GM13976 (cell line): ENCODE data around the gene THOC6.

ENCODE experiments used
- DNase-seq: peaks from one replicate; pipeline ENCODE4 v3.0.0; 2012; ENCODE audit warnings: low spot score
- in situ Hi-C: fragments of 300-500 bp; cut with MboI; formaldehyde crosslinking; loops from one replicate; pipeline ENCODE4 v1.12.0; 2022; ENCODE audit warnings: low sequenced_read_pairs, mixed read lengths, inconsistent platforms; ENCODE audit not compliant: unreplicated experiment
- TF ChIP-seq, protein P1 (sequence below): IDR thresholded peaks from 2 replicates; pipeline ENCODE4 v1.5.1; 2012; ENCODE audit warnings: borderline replicate concordance, mild to moderate bottlenecking; ENCODE audit not compliant: insufficient read depth; ENCODE audit errors: extremely low read depth, missing control alignments, control extremely low read depth

The THOC6 gene

DNA sequence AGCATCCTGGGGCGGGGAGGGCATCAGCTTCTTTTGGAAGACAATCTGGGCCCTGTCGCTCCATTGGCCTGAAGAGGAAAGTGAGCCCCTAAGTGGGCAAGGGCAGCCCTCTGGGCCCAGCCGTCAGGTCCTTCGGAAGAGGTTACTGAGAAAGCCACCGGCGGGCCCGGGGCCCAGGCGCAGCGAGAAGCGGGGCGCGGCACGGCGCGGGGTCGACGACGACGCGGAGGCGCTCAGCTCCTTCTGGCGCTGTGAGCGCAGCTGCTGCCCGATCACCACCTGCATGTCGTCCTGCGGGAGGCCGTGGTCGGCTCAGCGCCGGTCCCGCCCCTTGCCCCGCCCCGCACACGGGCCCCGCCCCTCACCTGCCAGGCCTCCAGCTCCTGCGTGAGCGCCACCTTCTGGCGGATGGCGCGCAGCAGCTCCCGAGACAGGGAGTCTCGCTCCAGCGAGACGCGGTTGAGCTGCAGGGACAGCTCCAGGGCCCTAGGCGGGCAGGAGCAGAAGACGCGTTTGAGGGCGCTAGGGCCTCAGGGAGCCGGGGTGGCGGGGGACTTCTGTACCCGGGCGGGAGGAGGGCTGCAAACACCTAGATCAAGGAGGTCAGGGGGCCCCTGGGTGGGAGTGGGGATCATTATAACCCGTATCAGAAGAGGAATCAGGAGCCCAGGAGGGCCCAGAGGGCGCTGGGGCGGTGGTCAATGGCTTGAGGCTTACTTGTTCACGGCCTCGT is 4.3 kb downstream of the THOC6 start:
- in situ Hi-C loops: no loop called here
- TF ChIP-seq, protein P1, sequence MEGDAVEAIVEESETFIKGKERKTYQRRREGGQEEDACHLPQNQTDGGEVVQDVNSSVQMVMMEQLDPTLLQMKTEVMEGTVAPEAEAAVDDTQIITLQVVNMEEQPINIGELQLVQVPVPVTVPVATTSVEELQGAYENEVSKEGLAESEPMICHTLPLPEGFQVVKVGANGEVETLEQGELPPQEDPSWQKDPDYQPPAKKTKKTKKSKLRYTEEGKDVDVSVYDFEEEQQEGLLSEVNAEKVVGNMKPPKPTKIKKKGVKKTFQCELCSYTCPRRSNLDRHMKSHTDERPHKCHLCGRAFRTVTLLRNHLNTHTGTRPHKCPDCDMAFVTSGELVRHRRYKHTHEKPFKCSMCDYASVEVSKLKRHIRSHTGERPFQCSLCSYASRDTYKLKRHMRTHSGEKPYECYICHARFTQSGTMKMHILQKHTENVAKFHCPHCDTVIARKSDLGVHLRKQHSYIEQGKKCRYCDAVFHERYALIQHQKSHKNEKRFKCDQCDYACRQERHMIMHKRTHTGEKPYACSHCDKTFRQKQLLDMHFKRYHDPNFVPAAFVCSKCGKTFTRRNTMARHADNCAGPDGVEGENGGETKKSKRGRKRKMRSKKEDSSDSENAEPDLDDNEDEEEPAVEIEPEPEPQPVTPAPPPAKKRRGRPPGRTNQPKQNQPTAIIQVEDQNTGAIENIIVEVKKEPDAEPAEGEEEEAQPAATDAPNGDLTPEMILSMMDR: peak; percentile 94
- peak; percentile 96 for DNase-seq

DNA sequence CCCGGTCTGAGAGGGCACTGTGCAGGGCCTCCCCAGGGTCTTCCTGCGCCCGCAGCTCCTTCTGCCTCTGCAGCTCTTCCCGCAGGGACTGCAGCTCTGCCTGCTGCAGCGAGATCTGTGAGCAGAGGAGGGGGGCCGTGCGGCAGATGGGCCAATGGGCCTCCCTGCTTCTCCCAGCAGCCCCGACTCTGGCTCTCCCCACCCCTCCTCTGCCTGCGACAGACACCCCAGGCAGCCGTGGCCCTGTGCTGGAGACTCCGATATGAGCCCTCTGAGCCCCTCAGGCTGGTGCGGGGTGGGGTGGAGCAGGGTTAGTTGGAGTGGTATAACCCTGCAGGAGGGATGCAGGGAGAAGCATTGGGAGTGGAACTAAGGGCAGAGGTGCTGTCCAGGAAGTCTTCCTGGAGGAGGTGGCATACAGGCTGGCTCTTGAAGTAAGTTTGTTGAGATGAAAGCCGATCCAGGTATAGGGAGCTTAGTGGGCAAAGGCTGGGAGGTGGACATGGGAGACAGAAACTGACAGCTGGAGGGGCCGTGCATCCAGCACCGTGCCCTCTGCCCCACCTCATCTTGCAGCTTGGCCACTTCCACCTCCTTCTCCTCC is 5.0 kb downstream of the THOC6 start:
- TF ChIP-seq, protein P1: no peak
- no peak for DNase-seq
- in situ Hi-C loops: no loop called here

DNA sequence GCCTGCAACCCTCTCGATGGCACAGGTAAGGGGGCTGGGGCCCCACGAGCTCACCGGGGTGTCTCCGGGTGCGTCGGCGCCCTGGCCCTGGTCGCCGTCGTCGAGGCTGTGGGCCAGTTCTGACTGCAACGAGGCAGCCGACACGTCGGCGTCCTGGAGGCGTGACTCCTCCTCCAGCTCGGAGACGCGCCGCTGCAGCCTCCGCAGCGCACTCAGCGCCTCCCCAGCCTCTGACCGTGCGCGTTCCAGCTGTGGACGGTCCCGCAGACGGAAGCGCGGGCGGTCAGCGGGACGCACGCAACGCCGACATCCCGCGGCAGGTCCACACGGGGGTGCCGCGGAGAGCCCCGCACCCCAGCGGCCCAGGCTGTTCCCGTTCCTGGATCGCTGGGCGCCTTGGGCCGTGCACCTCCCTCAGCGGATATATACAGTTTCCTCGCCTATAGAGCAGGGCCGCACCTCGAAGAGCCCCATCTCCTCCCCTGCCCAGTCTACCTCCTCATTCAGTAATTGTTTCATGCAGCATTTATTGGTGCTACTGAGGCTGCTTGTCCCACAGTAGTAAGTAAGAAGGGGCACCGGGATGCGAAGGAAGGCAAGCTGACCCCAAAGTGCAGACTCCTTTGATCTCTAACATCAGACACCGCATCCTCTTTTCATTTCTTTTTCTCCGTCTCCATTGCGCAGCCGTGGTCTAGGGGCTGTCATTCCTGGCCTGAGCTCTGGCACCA is 5.8 kb downstream of the THOC6 start:
- peak; percentile 71 for DNase-seq
- TF ChIP-seq, protein P1: no peak
- in situ Hi-C loops: no loop called here

DNA sequence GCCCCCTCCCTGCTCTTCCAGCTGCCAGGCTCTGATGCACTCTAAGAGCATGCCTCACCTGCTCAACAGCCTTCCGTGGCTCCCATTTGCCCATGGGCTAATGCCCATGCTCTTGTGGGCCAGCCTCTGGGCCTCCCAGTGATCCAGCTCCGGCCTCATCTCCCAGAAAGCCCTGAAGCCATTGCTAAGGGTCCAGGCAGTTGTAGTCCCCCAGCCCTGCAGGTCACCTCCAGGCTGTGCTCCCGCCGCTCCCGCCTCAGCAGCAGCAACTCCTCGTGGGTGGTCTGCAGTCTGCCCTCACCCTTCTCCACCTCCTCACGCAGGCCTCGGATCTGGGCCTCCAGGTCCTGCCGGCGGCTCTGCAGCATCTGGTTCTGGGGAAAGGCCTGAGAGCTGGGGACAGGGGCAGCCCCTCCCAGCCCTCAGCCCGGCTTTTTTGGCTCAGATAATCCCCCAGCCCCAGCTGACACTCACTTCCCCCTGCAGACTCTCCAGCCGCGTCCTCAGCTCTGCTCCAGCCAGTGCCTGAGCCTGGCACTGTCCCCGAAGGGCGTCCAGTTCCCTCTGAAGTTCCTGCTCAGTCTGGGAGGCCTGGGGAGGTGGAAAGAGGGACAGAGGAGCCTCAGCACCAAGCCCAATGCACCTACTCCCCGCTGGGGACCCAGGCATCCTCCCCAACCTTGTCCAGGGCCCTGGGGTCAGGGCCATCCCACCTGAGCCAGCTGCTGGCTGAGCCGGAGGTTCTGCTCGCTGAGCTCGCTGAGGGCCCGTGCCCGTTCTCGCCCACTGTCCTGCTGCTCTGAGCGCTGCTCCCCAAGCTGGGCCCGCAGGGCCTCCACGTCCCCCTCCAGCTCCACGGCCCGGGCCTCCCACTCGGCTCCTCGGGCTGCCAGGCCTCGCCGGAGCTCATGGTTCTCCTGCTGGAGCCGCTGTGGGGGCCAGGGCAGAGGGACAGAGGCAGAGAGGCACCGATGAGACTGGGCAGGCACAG is 6.7 kb downstream of the THOC6 start:
- no peak for DNase-seq
- TF ChIP-seq, protein P1: no peak
- in situ Hi-C loops: no loop called here

DNA sequence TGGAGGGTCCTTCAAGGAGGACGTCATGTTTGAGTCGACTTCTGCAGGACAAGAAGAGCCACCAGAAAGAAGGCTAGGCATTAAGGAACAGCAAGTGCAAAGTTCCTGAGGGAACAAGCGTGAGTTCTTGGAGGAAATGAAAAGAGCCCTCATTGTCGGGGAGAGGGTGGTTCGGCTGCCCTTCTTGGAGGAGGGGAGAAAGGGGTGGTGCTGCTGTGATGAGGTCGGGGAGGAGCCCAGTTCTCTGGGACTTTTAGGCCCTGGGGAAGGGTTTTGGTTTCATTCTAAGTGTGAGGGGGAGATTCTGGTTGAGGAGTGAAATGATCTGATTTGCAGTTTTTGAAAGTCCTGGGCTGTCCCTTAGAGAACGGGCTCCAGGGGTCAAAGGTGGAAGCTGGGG is 8.8 kb downstream of the THOC6 start:
- in situ Hi-C loops: no loop called here
- TF ChIP-seq, protein P1: no peak
- peak; percentile 69 for DNase-seq

DNA sequence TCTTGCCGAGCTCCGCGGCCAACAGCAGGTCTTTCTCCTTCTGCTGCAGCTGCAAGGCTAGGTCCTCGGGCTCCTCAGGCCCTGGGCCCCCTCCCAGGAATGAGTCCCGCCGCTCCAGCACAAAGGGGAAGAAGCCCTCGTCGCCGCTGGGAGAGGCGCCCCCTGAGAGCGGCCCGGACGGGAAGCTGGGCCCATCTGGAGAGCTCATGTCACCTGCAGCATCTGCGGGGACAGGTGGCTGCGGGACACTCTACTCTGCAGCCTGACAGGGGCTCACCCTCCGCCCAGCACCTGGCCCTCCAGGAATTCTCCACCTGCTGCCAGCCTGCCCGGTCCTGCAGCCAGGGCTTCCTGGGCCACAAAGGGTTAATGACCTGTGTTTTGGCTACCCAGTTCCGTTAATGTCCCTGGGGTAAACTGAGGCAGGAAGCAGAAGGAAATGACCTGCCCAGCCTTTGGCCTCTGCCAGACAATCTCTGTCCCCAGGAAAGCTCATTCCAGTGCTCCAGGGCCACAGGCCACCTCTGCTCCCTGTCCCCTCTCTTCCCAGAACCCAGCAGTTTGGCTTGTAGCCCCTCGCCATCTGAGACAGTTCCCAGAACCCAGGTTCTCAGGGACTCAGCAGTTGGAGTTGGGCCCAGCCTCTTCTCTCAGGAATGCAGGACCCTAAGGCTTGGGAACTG is 11.6 kb downstream of the THOC6 start:
- no peak for DNase-seq

More for the DNA sequence above, 11.6 kb downstream of the THOC6 start:
- TF ChIP-seq, protein P1: no peak
- in situ Hi-C loops: no loop called here
